GM19372 (cell line): ENCODE data around the gene MIF.
"Not testable (repeated sequence)": the region's sequence is repeated elsewhere in the genome, so short reads cannot be mapped to it uniquely, and the experiment has no call there.

Source experiments
- ATAC-seq: cut with Tn5 transposase; IDR thresholded peaks from one replicate; pipeline ENCODE4 v1.9.1; 2021; ENCODE audit warnings: mild to moderate bottlenecking, low read depth, moderate library complexity; ENCODE audit not compliant: unreplicated experiment

Gene MIF

GRCh38 chr22:23900227-23900626 lies 6.0 kb downstream of the MIF start:
- not testable (repeated sequence) for ATAC-seq

GRCh38 chr22:23901600-23901999 lies 7.4 kb downstream of the MIF start:
- ATAC-seq = no peak

- ATAC-seq = no peak
These were observed 9.3 kb downstream of the MIF start for GRCh38 chr22:23903328-23903971.

DNA sequence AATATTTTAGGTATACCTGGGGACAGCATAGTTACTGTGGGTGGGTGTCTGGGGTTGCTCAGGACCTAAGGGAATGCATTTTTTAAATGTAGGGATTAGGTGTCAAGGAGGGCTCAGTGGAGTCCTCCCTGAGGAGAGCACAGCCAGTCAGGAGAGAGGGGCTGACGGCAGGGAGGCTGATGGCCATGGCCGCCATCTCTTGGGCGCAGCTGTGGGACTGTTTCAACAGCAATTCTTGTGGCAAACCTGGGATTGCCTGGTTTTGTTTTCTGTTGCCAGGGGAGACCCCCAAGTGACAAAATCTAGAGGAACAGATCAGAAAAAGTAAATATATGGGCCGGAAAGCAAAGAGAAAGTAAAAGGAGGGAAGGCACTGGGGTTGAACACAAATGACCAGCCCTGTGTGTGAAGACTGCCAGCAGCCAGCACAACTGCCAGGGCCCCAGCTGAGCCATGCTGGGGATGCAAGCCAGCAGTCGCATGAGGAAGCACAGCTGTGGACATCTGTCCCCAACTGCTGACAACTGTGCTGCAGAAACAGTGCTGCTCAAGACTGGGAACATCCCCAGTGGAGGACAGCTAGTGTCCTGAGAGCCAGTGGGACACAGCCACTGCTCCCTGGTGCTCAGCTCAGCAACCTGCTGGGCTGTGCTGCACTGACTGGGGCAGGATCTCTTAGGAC lies 10.5 kb downstream of the MIF start:
- ATAC-seq = no peak

GRCh38 chr22:23906641-23907040 lies 12.5 kb downstream of the MIF start:
- ATAC-seq = no peak

GRCh38 chr22:23907423-23907822 lies 13.2 kb downstream of the MIF start:
- not testable (repeated sequence) for ATAC-seq

GRCh38 chr22:23908587-23909205 lies 14.5 kb downstream of the MIF start:
- no peak for ATAC-seq

GRCh38 chr22:23909296-23909898 lies 15.2 kb downstream of the MIF start:
- ATAC-seq = no peak

- no peak for ATAC-seq
These were observed 16.5 kb downstream of the MIF start for GRCh38 chr22:23910496-23911190.

DNA sequence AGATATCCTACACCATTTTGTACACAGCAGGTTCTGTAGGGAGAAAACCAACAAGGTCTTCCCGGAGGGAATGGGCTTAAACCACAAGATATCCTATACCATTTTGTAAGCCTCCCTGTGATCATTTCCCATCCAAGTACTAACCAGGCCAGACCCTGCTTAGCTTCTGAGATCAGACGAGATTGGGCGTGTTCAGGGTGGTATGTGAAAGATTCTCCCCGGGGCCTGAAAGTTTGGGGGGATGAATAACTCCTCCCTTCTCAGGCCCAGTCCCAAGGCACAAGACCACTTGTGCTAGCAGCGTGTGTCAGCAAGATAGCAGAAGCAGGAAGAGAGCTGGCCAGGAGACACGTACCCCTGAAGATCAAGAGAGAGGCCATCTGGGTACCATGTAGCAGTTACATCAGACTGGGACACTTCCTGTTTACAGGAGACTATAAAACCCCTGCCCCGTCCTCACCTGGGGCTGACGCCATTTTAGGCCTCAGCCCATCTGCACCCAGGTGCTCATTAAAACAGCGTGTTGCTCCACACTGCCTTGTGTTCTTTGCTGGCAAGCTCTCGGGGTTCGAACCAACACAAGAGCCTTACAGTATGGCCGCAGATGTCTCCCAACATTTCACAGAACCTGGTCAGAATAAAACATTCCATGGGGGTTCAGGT lies 17.3 kb downstream of the MIF start:
- ATAC-seq = no peak

DNA sequence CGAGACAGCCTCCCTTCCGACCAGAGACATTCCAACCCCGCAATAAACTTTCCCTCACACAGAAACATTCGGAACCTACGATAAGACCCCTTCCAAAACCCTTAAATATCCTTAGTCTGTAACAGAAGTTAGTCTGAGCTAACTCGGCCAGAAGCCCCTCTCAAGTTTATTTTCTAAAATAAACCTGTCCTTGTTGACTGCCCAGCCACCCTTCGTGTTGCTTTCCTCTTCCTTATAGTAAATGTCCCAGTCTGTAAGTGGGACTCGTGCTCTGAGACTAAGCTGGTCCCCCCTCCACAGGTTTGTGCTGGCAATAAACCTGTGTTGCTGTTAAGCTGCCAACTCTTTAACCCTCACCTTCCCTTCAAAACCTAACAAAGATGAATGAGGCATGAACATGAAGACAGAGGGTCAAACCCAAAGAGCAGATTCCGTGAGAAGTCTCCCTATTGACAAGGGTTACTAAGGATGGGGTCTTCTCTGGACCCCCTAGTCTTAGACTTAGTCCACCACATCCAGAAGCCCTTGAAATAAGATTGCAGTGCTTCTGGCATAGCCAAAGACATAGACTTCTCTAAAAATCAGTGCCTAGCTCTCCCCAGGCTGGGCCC lies 18.2 kb downstream of the MIF start:
- no peak for ATAC-seq

- ATAC-seq = no peak
These were observed 19.1 kb downstream of the MIF start for GRCh38 chr22:23913306-23913660.

GRCh38 chr22:23913661-23914353 lies 19.6 kb downstream of the MIF start:
- ATAC-seq = peak; percentile 98

DNA sequence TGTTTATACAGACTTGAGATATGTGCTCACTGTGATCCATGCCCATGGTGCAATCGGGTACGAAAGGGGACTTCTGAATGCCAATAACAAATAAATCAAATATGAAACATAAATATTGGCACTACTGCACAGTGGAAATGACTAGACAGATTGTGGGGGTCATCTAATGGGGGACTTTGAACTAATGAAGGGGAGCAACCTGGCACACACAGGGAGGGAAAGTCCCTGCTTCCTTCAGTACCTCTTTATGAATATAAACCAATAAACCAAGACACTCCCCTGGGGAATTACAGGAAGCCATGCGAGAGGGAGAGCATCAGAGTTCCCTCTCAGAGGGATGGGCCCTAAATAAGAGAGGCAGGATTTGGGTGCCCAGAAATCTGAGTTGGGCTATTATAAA lies 21.1 kb downstream of the MIF start:
- ATAC-seq = no peak

DNA sequence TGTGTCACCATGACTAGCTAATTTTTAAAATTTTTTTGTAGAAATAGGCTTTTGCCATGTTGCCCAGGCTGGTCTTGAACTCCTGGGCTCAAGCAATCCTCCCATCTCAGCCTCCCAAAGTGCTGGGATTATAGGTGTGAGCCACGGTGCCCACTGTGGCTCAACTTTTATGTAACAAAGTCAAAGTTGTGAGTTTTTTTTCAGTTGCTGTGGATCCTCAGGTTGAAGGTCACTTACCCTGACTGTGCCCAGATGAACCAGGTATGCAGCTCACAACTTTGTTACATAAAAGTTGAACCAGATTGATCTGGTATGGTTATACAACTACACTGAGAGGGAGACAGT lies 26.1 kb downstream of the MIF start:
- ATAC-seq = not testable (repeated sequence)

GRCh38 chr22:23921586-23922201 lies 27.5 kb downstream of the MIF start:
- not testable (repeated sequence) for ATAC-seq

GRCh38 chr22:23922921-23923320 lies 28.7 kb downstream of the MIF start:
- no peak for ATAC-seq

- ATAC-seq = no peak
These were observed 30.9 kb downstream of the MIF start for GRCh38 chr22:23925020-23925606.

GRCh38 chr22:23926561-23926960 lies 32.4 kb downstream of the MIF start:
- no peak for ATAC-seq
